GM21737 (cell line): ENCODE data around the gene PALLD.

Experiments
- ATAC-seq: cut with Tn5 transposase; IDR thresholded peaks from one replicate; pipeline ENCODE4 v1.9.1; 2021; ENCODE audit warnings: mild to moderate bottlenecking, moderate library complexity; ENCODE audit not compliant: unreplicated experiment

PALLD gene

GRCh38 chr4:168865854-168866253 is 369.0 kb downstream of the PALLD start:
- ATAC-seq, result no peak

DNA sequence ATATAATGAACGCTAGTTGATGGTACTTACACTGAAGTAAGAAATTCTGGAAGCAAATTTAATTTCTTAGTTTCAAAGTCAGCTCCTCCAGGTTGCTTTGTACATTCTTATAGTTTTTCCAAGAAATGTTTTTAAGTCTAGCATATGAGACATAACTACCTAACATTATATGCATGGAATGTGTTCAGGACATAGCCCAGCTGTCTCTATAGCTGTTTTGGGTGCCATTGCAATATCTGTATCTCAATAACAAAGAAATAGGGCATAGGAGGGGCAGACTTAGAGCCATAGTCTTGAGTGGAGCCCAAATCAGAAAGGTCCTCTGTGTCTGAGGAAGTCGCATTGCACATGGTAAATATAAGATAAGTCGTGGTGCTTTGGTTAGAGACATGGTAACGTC is 369.8 kb downstream of the PALLD start:
- ATAC-seq, result no peak

- ATAC-seq, result no peak
These were observed 370.3 kb downstream of the PALLD start for GRCh38 chr4:168867128-168867527.

- ATAC-seq, result no peak
These were observed 371.4 kb downstream of the PALLD start for GRCh38 chr4:168868044-168868781.

- no peak for ATAC-seq
These were observed 371.9 kb downstream of the PALLD start for GRCh38 chr4:168868802-168869201.

DNA sequence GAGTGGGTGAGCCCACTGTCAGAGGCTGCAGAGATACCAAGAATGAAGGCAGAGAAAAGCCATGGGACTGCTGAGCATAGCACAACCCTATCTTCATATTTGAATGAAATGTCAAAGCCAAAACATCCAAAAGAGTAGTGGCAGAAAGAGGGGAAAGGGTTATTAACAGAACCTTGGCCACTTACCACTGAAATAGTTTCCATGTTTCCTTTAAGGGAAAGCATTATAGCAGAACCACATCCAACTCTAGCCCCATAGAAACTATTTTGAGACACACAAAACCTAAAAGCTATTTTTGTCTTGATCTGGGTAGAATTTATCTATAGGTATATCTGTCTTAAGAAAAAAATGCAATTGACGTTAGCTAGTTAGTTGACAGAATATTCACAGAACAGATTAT is 373.2 kb downstream of the PALLD start:
- no peak for ATAC-seq

DNA sequence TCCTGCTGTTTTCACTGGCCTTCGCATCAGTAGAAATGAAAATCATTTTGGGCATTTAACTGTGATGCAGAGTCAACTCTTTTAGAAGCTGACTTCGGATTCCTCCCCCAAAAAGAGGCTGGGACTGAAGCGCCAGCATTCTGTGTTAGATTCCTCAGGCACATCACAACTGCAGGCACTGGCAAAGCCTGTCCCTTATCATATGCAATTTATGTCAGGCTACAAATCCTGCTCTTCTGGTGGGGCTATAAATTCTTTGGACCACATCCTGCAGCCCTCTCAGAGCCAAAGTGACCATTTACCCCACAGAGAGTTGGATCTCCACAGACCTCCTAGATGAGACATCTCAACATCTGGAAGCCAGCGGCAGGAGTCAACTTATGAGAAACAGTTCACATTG is 374.8 kb downstream of the PALLD start:
- ATAC-seq, result no peak

- no peak for ATAC-seq
These were observed 377.2 kb downstream of the PALLD start for GRCh38 chr4:168874083-168874482.

DNA sequence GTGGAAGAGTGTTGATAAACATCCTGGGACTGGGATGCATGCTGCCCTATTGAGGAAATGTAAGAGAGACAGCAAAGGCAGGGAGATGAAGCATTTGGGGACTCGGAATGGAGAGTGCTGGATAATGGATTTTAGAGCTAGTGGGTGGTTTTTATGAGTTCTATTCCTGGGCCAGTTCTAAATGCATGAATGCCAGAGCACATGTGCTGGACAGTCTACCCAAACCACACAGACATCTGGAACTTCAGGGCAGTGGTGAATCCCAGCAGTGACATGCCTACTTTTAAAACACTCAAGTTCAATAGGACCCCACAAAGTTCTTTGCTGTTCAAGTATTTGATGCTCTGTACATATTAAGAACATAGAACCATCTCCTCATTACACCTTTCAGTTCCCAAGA is 379.3 kb downstream of the PALLD start:
- no peak for ATAC-seq

- ATAC-seq, result no peak
These were observed 380.9 kb downstream of the PALLD start for GRCh38 chr4:168877511-168878491.

GRCh38 chr4:168878623-168879022 is 381.8 kb downstream of the PALLD start:
- no peak for ATAC-seq

DNA sequence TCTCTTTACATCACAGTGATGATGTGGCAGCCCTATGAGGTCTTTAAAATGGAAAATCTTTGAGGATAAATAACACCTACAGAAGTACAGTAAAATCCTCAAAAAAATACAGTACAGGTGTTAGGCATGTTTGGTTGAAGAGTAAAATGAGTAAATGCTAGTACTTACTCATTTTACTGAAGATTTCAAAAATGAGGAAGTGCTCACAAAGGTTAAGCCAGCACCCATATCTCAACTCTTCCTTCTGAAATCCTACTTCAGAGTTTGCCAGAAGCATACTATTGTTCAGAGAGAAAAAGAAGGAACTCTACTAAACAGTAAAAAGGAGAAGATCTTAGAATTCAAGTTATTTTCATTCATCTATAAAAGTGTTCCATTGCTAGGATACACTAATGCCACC is 382.3 kb downstream of the PALLD start:
- no peak for ATAC-seq

- ATAC-seq, result no peak
These were observed 383.3 kb downstream of the PALLD start for GRCh38 chr4:168880072-168880675.

DNA sequence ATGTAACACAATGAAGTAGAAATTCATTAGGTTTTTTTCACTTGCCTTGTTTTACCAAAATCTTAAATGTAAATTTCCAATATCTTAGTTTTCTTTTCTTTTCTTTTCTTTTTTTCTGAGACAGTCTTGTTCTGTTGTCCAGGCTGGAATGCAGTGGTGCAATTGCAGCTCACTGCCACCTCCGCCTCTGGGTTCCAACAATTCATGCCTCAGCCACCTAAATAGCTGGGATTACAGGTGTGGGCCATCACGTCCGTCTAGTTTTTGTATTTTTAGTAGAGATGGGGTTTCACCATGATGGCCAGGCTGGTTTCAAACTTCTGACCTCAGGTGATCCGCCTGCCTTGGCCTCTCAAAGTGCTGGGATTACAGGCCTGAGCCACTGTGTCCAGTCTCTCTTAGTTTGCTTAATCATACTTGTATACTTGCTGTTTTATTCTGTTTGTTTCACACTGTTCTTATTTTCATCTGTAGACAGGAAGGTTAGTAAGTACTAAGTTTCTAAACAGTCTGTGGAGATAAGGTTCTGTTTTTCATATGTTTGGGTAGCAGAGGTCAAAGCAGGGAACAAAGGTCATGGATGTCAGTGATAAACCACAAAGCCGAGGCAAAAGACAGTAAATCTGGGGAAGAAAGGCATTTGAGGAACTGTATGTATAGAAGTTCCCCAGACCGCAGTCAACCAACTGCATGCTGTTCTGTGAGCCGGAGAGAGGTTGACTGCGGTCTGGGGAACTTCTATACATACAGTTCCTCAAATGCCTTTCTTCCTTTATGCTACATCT is 384.2 kb downstream of the PALLD start:
- peak; percentile 66 for ATAC-seq

DNA sequence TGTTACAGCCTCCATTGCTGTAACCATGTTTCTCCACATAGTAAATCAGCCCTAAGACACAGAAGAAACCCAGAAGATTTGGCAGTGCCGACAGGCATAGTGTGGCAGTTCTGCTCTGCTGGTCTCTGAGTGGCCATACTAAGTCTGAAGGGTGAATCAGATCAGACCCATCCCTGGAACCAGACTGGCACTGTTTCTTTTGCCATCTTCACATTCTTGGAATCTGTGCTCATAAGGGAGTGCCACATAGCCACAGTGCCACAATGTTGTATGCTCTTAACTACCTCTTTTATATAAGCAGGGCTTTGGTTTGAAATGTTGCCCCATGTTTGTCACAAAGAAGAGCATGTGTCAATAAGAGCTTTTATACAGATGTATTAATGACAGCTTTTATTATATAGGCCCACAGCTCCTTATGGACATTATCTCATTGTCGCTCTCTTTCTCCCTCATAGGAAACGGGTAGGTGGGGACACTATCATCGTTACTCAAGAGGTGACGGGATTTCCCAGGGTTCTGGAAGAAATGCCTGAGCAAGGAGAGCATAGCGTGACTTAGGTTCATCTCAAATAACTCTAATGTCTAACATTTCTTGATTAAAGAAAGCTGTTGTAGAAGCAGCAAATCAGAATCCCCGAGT is 385.0 kb downstream of the PALLD start:
- no peak for ATAC-seq

GRCh38 chr4:168882650-168883233 is 385.9 kb downstream of the PALLD start:
- no peak for ATAC-seq

DNA sequence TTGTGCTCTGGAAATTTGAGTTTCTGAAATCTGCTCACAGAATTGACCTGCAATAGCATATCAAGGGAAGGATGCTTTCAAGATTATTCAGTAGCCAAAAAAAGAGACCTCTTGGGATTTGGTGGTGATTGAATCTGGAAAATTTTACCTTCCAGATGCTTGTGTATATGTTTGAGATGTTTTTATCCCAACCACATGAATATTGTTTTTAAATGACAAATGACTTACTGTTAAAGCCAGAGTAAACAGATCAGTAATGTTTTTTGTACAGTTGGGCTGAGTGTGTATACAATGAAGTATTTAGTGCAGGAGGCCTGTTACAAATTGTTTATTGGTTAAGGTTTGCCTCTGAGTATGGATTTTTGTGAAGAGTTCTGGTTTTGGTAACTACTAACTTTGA is 386.7 kb downstream of the PALLD start:
- no peak for ATAC-seq

- ATAC-seq, result no peak
These were observed 387.6 kb downstream of the PALLD start for GRCh38 chr4:168884251-168885124.

- ATAC-seq, result no peak
These were observed 388.5 kb downstream of the PALLD start for GRCh38 chr4:168885400-168885799.
